ENCODE results near the gene COL12A1.

Gene COL12A1

DNA sequence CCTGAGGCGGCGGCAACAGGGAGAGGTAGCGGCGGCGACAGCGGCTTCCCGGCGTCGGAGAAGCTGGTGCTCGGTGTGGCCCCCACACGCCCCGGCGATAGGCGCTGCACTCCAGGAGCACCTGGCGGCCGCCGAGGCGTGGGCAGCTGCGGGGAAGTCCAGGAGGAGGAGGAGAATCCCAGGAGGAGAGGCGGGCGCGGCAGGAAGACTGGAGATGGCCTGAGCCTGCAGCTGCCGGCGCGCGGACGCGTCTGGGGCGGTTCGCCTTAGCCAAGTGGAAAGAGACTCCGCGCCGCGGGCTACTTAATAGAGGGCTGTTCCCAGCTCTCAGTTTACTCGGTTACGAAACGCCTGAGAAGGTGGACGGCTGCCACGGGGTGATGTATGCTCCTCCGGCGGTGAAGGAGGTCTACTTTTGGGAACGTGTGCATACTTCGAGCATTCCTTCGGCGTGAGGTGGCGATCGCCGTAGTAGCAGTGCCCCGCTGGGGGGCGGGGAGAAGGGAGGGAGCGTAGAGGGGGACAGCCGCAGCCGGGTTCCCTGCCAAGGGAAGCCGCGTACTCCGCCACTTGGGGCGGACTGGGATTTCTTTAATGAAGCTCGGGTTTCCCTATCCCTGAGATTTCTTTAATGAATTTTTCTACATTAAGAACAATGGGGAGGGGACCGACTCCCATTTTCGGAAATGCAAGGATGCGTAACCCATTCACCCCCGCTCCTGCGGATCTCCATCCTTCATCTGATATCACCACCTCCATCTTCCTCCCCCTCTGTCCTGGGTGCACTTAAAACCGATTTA is at the start of gene COL12A1:
TSS of gene COL12A1 (minus strand) at position 278 of the 800 bp plus-strand sequence. CDS start 3,261 bp downstream, outside the sequence.
- DNase-seq (ENCODE audit: low read depth): peak; percentile 100

GRCh38 chr6:75250552-75250951 is 44.7 kb upstream of the COL12A1 start:
- DNase-seq (ENCODE audit: low read depth): no peak

GRCh38 chr6:75249837-75250236 is 44.0 kb upstream of the COL12A1 start:
- no peak for DNase-seq (ENCODE audit: low read depth)

- no peak for DNase-seq (ENCODE audit: low read depth)
Measured at GRCh38 chr6:75246386-75246785, 40.5 kb upstream of the COL12A1 start.

- DNase-seq (ENCODE audit: low read depth): peak; percentile 17
Measured at GRCh38 chr6:75244063-75244584, 38.3 kb upstream of the COL12A1 start.

DNA sequence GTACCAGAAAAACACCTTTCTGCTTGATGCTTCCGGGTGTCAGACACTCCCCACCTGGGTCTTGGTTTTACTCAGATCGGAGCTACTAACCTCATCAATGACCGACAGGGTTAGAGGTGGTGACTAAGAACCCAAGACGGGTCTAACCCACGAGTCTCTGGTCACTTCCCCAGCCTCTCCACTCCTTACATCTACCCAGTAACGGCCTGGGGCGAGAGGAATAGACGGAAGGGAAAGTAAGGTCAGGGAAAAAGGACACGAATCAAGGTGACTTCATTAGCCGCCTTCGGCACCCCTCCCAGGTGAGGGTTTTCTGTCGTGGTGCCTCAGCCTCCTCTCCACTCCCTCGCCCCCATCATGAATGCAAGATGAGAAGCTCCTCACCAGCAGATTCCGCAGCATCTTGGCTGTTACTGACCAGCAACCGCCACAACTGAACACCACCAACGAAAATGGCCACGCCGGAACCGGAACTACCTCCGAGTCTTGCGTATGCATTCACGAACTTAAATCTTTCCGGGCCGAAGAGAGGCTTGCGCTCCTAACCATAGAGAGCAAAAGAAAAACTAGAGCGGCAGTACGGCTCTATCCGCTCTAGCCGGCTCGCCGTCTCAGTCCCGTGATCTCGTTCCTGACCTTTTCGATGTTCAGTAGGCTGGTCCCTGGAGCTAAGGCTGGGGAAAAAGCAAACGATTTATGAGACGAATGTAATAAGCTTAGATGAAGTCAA is 37.6 kb upstream of the COL12A1 start, which contains the start of gene COX7A2:
TSS of gene COX7A2 (minus strand) at position 469 of the 730 bp plus-strand sequence. CDS start at position 402, 67 bp downstream.
- DNase-seq (ENCODE audit: low read depth): peak; percentile 98

DNA sequence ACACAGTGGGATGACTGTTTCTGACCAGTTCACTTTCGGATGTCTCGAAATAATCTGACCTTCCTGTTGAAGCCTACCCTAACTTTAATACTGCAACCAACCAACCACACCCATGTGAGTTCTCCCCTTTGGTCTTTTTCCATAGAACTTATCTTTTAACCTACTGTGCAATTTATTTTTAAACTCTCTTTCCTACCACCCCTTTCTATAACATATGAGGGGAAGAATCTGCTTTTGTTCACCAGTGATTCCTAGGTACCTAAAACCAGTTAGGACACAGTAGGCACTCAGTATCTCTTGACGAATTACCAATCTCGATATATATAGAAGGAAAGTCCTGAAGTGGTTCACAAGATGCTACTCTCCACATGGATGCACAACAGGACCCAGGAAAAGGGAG is 30.8 kb upstream of the COL12A1 start:
- no peak for DNase-seq (ENCODE audit: low read depth)

DNA sequence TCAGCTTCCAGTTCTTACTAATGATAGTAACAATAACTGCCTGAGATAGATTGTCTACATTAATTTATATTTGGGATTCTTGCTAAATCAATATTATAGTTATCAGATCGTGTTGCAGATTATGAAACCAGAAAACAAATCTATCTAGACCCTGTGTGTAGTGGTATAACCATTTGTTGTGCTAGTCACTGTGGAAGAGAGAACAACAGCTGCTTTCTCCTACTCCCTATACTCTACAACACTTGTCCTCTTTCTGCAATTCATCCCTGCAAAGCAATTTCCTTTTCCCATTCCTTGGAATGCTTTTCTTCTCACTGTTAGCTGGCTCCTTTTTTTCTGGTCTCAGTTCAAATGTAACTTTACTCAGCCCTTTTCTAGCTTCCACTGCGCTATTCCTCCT is 29.4 kb upstream of the COL12A1 start:
- DNase-seq (ENCODE audit: low read depth): no peak

GRCh38 chr6:75234126-75234865 is 28.4 kb upstream of the COL12A1 start:
- DNase-seq (ENCODE audit: low read depth): no peak

DNA sequence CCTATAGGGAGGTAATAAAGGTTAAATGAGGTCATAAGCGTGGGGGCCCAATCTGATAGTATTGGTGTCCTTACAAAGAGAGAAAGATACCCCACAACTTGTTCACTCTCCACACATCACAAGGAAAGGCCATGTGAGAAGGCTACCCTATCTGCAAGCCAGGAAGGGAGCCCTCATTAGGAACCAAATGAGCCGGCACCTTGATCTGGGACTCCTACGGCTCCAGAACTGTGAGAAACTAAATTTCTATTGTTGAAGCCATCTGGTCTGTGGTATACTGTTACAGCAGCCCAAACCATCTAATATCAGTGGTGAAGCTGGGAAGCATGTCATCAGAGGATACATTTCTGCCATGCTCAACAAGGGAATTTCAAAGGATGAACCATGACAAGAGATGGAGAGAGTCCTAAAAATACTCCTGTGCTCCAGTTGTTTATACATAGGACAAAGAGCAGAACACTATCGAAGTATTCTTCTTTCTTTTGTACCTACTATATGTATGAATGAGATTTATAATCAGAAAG is 27.3 kb upstream of the COL12A1 start:
- DNase-seq (ENCODE audit: low read depth): no peak

GRCh38 chr6:75230484-75231325 is 24.9 kb upstream of the COL12A1 start:
- DNase-seq (ENCODE audit: low read depth): peak; percentile 67

- no peak for DNase-seq (ENCODE audit: low read depth)
Measured at GRCh38 chr6:75224303-75224926, 18.6 kb upstream of the COL12A1 start.

DNA sequence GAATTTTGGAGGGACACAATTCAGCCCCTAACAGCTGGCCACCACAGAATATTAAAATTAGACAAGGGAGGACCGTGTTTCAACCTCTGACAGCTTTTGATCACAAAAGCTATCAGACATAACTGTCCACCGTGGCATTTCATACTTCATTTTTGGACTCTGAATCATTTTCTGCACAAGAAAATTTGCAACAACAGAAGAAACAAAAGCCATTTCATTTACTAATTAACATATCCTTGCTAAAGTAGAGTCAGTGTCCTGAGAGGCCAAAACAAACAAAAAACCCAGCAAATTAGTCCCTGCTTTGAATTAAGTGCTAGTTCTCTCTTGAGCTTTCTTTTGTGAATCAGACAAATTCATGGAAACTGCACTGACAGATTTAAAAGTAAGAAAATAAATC is 17.6 kb upstream of the COL12A1 start:
- no peak for DNase-seq (ENCODE audit: low read depth)

DNA sequence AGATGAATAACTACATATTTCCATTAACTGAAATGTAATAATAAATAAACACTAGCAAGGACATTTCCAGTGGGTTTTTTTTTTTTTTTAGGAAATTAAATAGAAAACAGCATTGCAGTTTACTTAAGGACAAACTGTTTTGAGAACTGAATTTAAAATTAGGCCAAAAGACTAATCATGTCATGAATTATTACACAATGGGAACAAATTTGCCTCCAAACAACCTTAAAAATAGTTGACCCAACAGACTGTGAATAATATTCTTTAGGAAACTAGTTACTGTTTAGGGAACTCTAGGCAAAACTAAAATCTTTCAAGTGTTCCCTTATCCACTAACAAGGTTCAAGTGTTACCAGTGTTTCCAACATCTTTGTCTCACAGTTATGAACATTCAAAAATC is 16.4 kb upstream of the COL12A1 start:
- no peak for DNase-seq (ENCODE audit: low read depth)

- DNase-seq (ENCODE audit: low read depth): no peak
Measured at GRCh38 chr6:75221116-75221515, 15.3 kb upstream of the COL12A1 start.

DNA sequence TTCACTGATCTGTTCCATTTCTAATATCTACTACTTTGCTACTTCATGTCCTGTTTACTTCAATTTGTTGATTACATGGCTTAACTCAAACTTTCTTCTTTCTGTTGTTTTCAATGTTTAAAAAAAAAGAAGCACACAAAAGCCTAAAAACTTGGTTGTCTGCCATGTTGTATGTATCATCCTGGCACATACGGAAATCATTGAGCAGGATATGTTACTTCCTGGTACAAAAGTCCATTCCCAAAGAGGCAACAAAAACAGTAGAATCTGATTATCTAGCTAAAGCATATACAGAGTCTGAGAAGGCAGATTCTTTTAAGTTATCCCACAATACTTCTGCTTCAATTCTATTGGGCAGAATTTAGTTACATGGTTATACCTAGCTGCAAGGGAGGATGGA is 14.5 kb upstream of the COL12A1 start:
- no peak for DNase-seq (ENCODE audit: low read depth)

DNA sequence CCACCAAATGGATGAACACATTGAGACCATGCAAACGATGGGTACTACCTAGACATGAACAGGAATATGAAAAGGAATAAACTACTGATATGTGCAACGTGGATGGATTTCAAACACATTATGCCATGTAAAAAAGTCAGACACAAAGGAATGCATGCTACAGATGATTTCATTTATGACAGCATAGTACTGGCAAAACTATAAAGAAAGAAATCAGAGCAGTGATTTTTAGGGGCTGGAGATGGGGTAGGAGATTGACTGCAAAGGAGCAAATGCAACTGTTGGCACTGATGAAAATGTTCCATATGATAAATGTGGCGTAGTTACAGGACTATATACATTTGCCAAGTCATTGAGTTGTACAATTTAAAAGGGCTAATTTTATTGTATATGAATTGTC is 13.4 kb upstream of the COL12A1 start:
- no peak for DNase-seq (ENCODE audit: low read depth)

GRCh38 chr6:75217193-75217592 is 11.3 kb upstream of the COL12A1 start:
- DNase-seq (ENCODE audit: low read depth): peak; percentile 70

- no peak for DNase-seq (ENCODE audit: low read depth)
Measured at GRCh38 chr6:75215291-75215690, 9.4 kb upstream of the COL12A1 start.

DNA sequence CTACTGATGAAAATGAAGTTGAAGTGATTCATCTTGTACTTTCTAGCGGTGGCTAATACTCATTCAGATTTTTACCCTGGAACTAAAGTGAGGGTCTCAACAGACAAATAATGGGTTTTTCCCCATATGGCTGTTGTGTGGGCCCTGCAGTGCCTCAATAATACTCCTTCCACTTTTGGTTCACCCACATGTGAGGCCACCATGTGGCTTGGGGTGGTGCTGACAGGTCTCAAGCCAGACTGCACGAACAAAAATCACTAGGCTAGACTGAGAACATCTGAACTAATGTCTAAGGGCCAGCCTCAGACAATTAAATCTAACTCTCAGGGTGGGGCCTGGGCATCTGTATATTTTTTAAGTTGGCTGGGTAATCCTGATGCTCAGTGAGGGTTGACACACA is 7.9 kb upstream of the COL12A1 start:
- DNase-seq (ENCODE audit: low read depth): no peak

DNA sequence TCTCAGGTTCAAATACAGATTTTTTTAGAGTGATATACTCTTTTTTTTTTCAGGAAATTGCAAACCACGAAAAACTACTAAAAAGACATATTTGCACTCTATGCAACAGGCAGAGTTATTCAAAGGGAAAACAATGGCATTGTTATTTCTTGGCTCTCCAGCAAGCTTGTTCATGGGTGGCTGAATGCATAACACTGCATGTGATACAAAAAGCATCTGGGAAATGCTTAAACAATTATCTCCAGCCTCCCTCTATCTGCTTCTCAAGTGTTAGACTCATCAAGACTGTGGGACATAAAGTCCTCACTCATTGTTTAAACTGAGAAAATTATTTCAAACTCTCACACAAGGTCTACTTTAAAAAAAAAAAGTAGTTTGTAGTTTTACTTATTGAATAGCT is 7.3 kb upstream of the COL12A1 start:
- DNase-seq (ENCODE audit: low read depth): no peak

All from iris pigment epithelial cell (primary cell).